BJ (cell line): ENCODE measurements around the gene CD96. TPM values are rescaled to one million over a fixed set of nuclear protein-coding genes. Genes with fewer than 3 reads are reported as not detected.

ENCODE experiments used
- CTCF ChIA-PET: fragments of 350-600 bp; formaldehyde crosslinking; extraction: SDS; loops from one replicate; lab custom pipeline; 2021; ENCODE audit warnings: antibody characterized with exemption, inconsistent platforms; lab: Yijun Ruan, JAX
- POLR2A ChIA-PET: fragments of 300-600 bp; sonication (Branson Sonifier 250); formaldehyde crosslinking; extraction: SDS; loops from one replicate; lab custom pipeline; 2021; ENCODE audit warnings: antibody characterized with exemption; lab: Charles Lee
- DNase-seq: peaks from one replicate; pipeline ENCODE4 v3.0.0-alpha.2; 2011; ENCODE audit warnings: low read depth
- H3K27me3 ChIP-seq: 2 replicates; pipeline ENCODE4 v1.6.0; 2011; ENCODE audit warnings: low read length; ENCODE audit not compliant: control insufficient read depth, insufficient read depth
- H3K36me3 ChIP-seq: 2 replicates; pipeline ENCODE4 v1.5.1; 2011; ENCODE audit warnings: low read length; ENCODE audit not compliant: control insufficient read depth, insufficient read depth
- H3K4me3 ChIP-seq: 2 replicates; pipeline ENCODE4 v1.5.1; 2011; ENCODE audit warnings: low read depth, mild to moderate bottlenecking, control low read depth, low read length
- CTCF ChIP-seq: IDR thresholded peaks from 2 replicates; pipeline ENCODE4 v1.5.1; 2011; ENCODE audit warnings: low read depth, mild to moderate bottlenecking, control low read depth, inconsistent platforms, low read length, moderate library complexity; ENCODE audit not compliant: insufficient read depth
- polyA plus RNA-seq: library from polyadenylated mRNA; depleted of rRNA; stranded (reverse); fragments of >200 nt; gene quantifications from 2 replicates; pipeline ENCODE4 v1.2.3, GENCODE V29; 2011

The CD96 gene
- polyA plus RNA-seq, 1 experiment: 0.06 TPM

- Histone ChIP-seq H3K4me3 (no peak overlapping the region), H3K27me3 (no peaks in the 10 kb centered on the region), H3K36me3 (no peaks in the 10 kb centered on the region)
- ChIA-PET CTCF (interaction anchor here (0.9 kb wide), 1 partner anchor 9 kb away, joined by 3 read pairs; no protein-coding TSS in a partner anchor), POLR2A (no interaction called here)
- TF ChIP-seq CTCF: no peak
- DNase-seq: no peak
These were observed 67.7 kb downstream of the CD96 start for GRCh38 chr3:111609700-111610099.

GRCh38 chr3:111610189-111610588, 68.2 kb downstream of the CD96 start:
- Histone ChIP-seq H3K36me3 (no peaks in the 10 kb centered on the region), H3K4me3 (no peak overlapping the region), H3K27me3 (no peaks in the 10 kb centered on the region)
- ChIA-PET POLR2A (no interaction called here), CTCF (interaction anchor here (0.9 kb wide), 1 partner anchor 9 kb away, joined by 3 read pairs; no protein-coding TSS in a partner anchor)
- no peak for TF ChIP-seq CTCF
- DNase-seq: no peak

- ChIA-PET CTCF (interaction anchor here (0.9 kb wide), 1 partner anchor 8 kb away, joined by 3 read pairs; no protein-coding TSS in a partner anchor), POLR2A (no interaction called here)
- no peaks in the 10 kb centered on the region for H3K36me3 ChIP-seq
These were observed 68.6 kb downstream of the CD96 start for GRCh38 chr3:111610612-111611054.

GRCh38 chr3:111613294-111613693, 71.3 kb downstream of the CD96 start:
- no peak for TF ChIP-seq CTCF
- Histone ChIP-seq H3K27me3 (no peaks in the 10 kb centered on the region), H3K36me3 (no peaks in the 10 kb centered on the region), H3K4me3 (no peak overlapping the region)
- CTCF ChIA-PET: interaction anchor here (0.7 to 1.2 kb wide), 2 partner anchors 9 to 35 kb away, joined by 3 to 4 read pairs; no protein-coding TSS in a partner anchor
- POLR2A ChIA-PET: no interaction called here
- DNase-seq: no peak

More at GRCh38 chr3:111610612-111611054, 68.6 kb downstream of the CD96 start:
- Histone ChIP-seq H3K27me3 (no peaks in the 10 kb centered on the region), H3K4me3 (no peak overlapping the region)
- no peak for DNase-seq
- no peak for TF ChIP-seq CTCF

GRCh38 chr3:111615880-111616279, 73.9 kb downstream of the CD96 start:
- Histone ChIP-seq H3K4me3 (no peak overlapping the region), H3K36me3 (no peaks in the 10 kb centered on the region), H3K27me3 (no peaks in the 10 kb centered on the region)
- ChIA-PET POLR2A (no interaction called here), CTCF (interaction anchor here (0.8 to 2.2 kb wide), 4 partner anchors 21 to 427 kb away, joined by 3 to 17 read pairs (median 3); partner anchors contain the start of gene ZBED2)
- no peak for DNase-seq
- no peak for TF ChIP-seq CTCF
